OCI-LY1 (cell line): Measurements from ENCODE around the gene MRC2.

Experiments used
- EZH2 ChIP-seq: fragments of 200-600 bp; sonication (generic), shearing (Covaris generic); IDR thresholded peaks from 2 replicates; pipeline ENCODE4 v1.8.0; 2017; ENCODE audit warnings: borderline replicate concordance, mixed run types, mild to moderate bottlenecking, antibody characterized with exemption, low read length, moderate library complexity, mixed read lengths
- TF ChIP-seq, protein P1 (sequence below): fragments of 200-600 bp; sonication (generic), shearing (Covaris generic); IDR thresholded peaks from 2 replicates; pipeline ENCODE4 v1.5.1; 2017; ENCODE audit warnings: mild to moderate bottlenecking, antibody characterized with exemption, low read length, moderate library complexity, mixed read lengths

DNA sequence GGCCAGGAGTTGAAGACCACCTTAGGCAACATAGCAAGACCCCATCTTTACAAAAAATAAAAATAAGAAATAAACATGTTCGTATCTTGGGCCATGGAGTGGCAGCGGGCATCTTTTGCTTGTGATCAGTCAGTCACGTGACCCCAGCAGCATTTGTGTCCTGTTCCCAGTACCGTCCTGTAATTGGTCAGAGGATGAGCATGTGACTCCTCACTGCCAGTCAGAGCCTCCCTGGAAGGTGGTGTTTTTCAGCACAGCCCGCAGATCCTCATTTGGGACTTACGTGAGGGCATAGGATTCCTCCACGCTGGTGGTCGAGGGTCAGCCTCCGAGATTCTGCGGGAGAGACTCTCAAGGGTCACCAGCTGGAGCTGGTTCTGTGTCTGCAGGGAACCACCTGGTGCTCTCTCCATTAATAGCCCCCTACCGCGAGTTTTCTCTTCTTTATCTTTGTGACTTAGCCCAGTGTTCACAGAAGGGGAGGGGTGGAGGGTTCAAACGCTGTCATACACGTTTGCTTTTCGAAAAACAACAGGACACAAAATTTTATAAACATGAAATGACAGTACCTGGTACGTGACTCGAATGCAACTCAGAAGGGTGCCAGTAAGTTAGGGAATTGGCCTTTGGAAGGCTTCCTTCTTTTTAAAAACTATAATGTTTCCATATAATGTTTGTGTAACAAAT lies 17.2 kb downstream of the MRC2 start:
- TF ChIP-seq, protein P1, sequence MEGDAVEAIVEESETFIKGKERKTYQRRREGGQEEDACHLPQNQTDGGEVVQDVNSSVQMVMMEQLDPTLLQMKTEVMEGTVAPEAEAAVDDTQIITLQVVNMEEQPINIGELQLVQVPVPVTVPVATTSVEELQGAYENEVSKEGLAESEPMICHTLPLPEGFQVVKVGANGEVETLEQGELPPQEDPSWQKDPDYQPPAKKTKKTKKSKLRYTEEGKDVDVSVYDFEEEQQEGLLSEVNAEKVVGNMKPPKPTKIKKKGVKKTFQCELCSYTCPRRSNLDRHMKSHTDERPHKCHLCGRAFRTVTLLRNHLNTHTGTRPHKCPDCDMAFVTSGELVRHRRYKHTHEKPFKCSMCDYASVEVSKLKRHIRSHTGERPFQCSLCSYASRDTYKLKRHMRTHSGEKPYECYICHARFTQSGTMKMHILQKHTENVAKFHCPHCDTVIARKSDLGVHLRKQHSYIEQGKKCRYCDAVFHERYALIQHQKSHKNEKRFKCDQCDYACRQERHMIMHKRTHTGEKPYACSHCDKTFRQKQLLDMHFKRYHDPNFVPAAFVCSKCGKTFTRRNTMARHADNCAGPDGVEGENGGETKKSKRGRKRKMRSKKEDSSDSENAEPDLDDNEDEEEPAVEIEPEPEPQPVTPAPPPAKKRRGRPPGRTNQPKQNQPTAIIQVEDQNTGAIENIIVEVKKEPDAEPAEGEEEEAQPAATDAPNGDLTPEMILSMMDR: no peak
- no peak for TF ChIP-seq EZH2
